HEK293 (cell line): Measurements from ENCODE around the gene AGPAT4.

Experiments used
- CTCF ChIA-PET: fragments of 350-600 bp; formaldehyde crosslinking; extraction: SDS; loops from one replicate; lab custom pipeline; 2021; ENCODE audit warnings: antibody characterized with exemption; lab: Yijun Ruan, JAX
- POLR2A ChIA-PET: fragments of 300-600 bp; formaldehyde crosslinking; extraction: SDS; loops from one replicate; lab custom pipeline; 2020; ENCODE audit warnings: antibody characterized with exemption, inconsistent platforms; lab: Yijun Ruan, JAX
- H3K27ac ChIP-seq: fragments of 200-500 bp; sonication (Bioruptor generic); 2 replicates; pipeline ENCODE4 v1.5.1; 2014; ENCODE audit warnings: low read depth, low read length, control low read depth, inconsistent platforms; ENCODE audit errors: extremely low read depth
- H3K36me3 ChIP-seq, 2 experiments: fragments of 200-500 bp in 1 of 2; sonication (Bioruptor generic) in 1 of 2; 1 replicate in 1 of 2; 2 replicates in 1 of 2; pipeline ENCODE4 v1.5.1; 2014 to 2017; ENCODE audit warnings: inconsistent platforms in 2 of 2, low read length in 2 of 2; ENCODE audit not compliant: control insufficient read depth in 2 of 2, insufficient read depth in 1 of 2
- H3K4me1 ChIP-seq: fragments of 200-500 bp; sonication (Bioruptor generic); 2 replicates; pipeline ENCODE4 v1.5.1; 2014; ENCODE audit warnings: mild to moderate bottlenecking, low read length, inconsistent platforms; ENCODE audit not compliant: control insufficient read depth, insufficient read depth
- H3K4me3 ChIP-seq: 2 replicates; pipeline ENCODE4 v1.5.1; 2011; ENCODE audit warnings: low read depth, mild to moderate bottlenecking, control low read depth, low read length, moderate library complexity
- H3K9me3 ChIP-seq: fragments of 200-500 bp; sonication (Bioruptor generic); 2 replicates; pipeline ENCODE4 v1.5.1; 2014; ENCODE audit warnings: low read depth, low read length, inconsistent platforms; ENCODE audit not compliant: control insufficient read depth, insufficient read depth
- ZBTB1 ChIP-seq: fragments of 450-650 bp; formaldehyde crosslinking; IDR thresholded peaks from 2 replicates; pipeline ENCODE4 v1.5.1; 2016; ENCODE audit warnings: missing biosample characterization, missing genetic modification characterization
- ZFHX2 ChIP-seq: fragments of 450-650 bp; formaldehyde crosslinking; conservative IDR thresholded peaks from 2 replicates; pipeline ENCODE4 v1.5.1; 2016; ENCODE audit warnings: missing biosample characterization, missing genetic modification characterization
- ZNF23 ChIP-seq: fragments of 450-650 bp; formaldehyde crosslinking; IDR thresholded peaks from 2 replicates; pipeline ENCODE4 v1.5.1; 2016; ENCODE audit warnings: missing biosample characterization, missing genetic modification characterization, borderline replicate concordance
- ZNF354C ChIP-seq: fragments of 450-650 bp; formaldehyde crosslinking; IDR thresholded peaks from 2 replicates; pipeline ENCODE4 v1.5.1; 2016; ENCODE audit warnings: missing biosample characterization, missing genetic modification characterization, low read depth, borderline replicate concordance
- ZNF404 ChIP-seq: fragments of 450-650 bp; formaldehyde crosslinking; IDR thresholded peaks from 2 replicates; pipeline ENCODE4 v1.5.1; 2017; ENCODE audit warnings: missing biosample characterization, missing genetic modification characterization
- ZNF624 ChIP-seq: fragments of 450-650 bp; formaldehyde crosslinking; IDR thresholded peaks from 2 replicates; pipeline ENCODE4 v1.5.1; 2017; ENCODE audit warnings: missing biosample characterization, missing genetic modification characterization
- ZNF830 ChIP-seq: fragments of 450-650 bp; IDR thresholded peaks from 2 replicates; pipeline ENCODE4 v1.5.0; 2018; ENCODE audit warnings: missing biosample characterization, missing genetic modification characterization, low read depth, mild to moderate bottlenecking, moderate library complexity
- TF ChIP-seq, protein P1 (sequence below): fragments of 450-650 bp; formaldehyde crosslinking; IDR thresholded peaks from 2 replicates; pipeline ENCODE4 v1.5.1; 2016; ENCODE audit warnings: missing biosample characterization, missing genetic modification characterization
- TF ChIP-seq, protein P2 (sequence below): fragments of 450-650 bp; formaldehyde crosslinking; IDR thresholded peaks from 2 replicates; pipeline ENCODE4 v1.5.1; 2017; ENCODE audit warnings: missing biosample characterization, missing genetic modification characterization
- TF ChIP-seq, protein P3 (sequence below): fragments of 450-650 bp; formaldehyde crosslinking; IDR thresholded peaks from 2 replicates; pipeline ENCODE4 v1.5.0; 2017; ENCODE audit warnings: missing biosample characterization, missing genetic modification characterization, borderline replicate concordance
- TF ChIP-seq, protein P4 (sequence below): fragments of 450-650 bp; formaldehyde crosslinking; IDR thresholded peaks from 2 replicates; pipeline ENCODE4 v1.5.1; 2017; ENCODE audit warnings: missing biosample characterization, missing genetic modification characterization

AGPAT4 gene

DNA sequence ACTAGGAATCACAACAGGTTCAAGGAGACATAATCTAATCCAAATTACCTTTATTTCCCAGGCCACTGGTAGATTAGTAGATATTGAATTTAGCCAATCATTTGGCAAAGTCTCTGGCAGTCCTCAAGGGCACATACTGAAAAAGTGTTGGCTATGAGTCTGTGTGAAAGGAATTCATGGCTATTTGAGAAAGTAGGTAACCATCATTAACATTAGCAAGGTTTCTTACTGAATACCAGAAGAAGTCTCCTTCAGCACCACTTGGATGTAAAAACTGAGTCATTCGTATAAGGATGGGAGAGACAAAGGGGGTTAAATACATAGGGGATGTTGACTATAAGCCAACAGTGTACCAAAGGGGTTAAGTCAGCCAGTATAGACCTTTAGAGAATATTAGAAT lies 36.7 kb downstream of the AGPAT4 start:
- CTCF ChIA-PET: interaction anchor here (0.6 kb wide), 1 partner anchor 704 kb away, joined by 3 read pairs; no protein-coding TSS in a partner anchor
- Histone ChIP-seq H3K4me1 (no peaks in the 10 kb centered on the region), H3K27ac (no peak overlapping the region), H3K4me3 (no peak overlapping the region), H3K9me3 (no peaks in the 10 kb centered on the region), H3K36me3 (peaks cover 0 to 6% of the 10 kb centered on the region in 2 experiments; a peak in 1 of 3 replicates)
- TF ChIP-seq ZNF404 (tag by site-specific recombination): no peak
- no peak for TF ChIP-seq ZNF23 (tag by site-specific recombination)
- POLR2A ChIA-PET: no interaction called here

DNA sequence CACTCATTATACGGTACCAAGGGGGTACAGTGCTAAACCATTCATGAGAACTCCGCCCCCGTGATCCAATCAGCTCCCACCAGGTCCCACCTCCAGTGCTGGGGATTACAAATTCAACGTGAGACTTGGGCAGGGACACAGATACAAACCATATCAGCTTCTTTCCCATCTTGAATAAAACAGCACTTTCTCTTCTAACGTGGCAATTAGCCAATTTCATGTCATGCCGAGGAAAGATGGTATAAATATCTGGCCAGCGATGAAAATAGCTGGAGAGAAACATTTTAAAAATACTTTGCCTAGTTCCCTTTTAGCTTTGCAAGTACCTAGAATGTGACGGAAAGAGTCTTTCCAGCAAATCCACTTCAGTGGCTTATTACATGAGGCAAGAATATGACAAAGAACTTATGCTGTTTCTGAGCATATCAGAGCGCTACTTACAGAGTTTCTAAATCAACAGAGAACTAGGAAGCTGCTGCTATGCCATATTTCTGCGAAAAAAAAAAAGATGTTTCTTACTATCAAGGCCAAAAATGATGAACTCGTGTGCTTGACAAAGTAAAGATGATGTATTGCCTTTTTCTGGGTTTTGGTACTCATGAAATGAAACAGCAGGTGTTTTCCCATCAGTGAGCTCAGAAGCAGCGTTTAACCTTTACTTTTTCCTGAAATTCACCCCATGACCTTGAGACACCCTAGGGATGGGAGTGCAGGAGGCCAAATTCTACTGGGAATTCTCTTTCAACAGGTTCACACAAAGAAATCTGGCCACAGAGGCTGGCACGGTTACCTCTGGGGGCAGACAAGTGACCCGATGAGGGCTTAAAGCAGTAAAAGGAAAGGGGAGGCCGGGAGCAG lies 37.9 kb downstream of the AGPAT4 start:
- Histone ChIP-seq H3K36me3 (peaks cover 0 to 16% of the 10 kb centered on the region in 2 experiments; a peak in 1 of 3 replicates), H3K9me3 (no peaks in the 10 kb centered on the region), H3K4me3 (no peak overlapping the region), H3K27ac (no peak overlapping the region)
- TF ChIP-seq, protein P1, sequence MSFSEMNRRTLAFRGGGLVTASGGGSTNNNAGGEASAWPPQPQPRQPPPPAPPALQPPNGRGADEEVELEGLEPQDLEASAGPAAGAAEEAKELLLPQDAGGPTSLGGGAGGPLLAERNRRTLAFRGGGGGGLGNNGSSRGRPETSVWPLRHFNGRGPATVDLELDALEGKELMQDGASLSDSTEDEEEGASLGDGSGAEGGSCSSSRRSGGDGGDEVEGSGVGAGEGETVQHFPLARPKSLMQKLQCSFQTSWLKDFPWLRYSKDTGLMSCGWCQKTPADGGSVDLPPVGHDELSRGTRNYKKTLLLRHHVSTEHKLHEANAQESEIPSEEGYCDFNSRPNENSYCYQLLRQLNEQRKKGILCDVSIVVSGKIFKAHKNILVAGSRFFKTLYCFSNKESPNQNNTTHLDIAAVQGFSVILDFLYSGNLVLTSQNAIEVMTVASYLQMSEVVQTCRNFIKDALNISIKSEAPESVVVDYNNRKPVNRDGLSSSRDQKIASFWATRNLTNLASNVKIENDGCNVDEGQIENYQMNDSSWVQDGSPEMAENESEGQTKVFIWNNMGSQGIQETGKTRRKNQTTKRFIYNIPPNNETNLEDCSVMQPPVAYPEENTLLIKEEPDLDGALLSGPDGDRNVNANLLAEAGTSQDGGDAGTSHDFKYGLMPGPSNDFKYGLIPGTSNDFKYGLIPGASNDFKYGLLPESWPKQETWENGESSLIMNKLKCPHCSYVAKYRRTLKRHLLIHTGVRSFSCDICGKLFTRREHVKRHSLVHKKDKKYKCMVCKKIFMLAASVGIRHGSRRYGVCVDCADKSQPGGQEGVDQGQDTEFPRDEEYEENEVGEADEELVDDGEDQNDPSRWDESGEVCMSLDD (tag by site-specific recombination): no peak
- TF ChIP-seq ZNF624 (no peak), ZNF354C (tag by site-specific recombination) (no peak), ZBTB1 (no peak), ZNF830 (no peak), ZFHX2 (tag by site-specific recombination) (no peak)
- TF ChIP-seq, protein P2, sequence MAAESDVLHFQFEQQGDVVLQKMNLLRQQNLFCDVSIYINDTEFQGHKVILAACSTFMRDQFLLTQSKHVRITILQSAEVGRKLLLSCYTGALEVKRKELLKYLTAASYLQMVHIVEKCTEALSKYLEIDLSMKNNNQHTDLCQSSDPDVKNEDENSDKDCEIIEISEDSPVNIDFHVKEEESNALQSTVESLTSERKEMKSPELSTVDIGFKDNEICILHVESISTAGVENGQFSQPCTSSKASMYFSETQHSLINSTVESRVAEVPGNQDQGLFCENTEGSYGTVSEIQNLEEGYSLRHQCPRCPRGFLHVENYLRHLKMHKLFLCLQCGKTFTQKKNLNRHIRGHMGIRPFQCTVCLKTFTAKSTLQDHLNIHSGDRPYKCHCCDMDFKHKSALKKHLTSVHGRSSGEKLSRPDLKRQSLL: no peak
- TF ChIP-seq, protein P3, sequence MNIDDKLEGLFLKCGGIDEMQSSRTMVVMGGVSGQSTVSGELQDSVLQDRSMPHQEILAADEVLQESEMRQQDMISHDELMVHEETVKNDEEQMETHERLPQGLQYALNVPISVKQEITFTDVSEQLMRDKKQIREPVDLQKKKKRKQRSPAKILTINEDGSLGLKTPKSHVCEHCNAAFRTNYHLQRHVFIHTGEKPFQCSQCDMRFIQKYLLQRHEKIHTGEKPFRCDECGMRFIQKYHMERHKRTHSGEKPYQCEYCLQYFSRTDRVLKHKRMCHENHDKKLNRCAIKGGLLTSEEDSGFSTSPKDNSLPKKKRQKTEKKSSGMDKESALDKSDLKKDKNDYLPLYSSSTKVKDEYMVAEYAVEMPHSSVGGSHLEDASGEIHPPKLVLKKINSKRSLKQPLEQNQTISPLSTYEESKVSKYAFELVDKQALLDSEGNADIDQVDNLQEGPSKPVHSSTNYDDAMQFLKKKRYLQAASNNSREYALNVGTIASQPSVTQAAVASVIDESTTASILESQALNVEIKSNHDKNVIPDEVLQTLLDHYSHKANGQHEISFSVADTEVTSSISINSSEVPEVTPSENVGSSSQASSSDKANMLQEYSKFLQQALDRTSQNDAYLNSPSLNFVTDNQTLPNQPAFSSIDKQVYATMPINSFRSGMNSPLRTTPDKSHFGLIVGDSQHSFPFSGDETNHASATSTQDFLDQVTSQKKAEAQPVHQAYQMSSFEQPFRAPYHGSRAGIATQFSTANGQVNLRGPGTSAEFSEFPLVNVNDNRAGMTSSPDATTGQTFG (tag by site-specific recombination): no peak
- TF ChIP-seq, protein P4, sequence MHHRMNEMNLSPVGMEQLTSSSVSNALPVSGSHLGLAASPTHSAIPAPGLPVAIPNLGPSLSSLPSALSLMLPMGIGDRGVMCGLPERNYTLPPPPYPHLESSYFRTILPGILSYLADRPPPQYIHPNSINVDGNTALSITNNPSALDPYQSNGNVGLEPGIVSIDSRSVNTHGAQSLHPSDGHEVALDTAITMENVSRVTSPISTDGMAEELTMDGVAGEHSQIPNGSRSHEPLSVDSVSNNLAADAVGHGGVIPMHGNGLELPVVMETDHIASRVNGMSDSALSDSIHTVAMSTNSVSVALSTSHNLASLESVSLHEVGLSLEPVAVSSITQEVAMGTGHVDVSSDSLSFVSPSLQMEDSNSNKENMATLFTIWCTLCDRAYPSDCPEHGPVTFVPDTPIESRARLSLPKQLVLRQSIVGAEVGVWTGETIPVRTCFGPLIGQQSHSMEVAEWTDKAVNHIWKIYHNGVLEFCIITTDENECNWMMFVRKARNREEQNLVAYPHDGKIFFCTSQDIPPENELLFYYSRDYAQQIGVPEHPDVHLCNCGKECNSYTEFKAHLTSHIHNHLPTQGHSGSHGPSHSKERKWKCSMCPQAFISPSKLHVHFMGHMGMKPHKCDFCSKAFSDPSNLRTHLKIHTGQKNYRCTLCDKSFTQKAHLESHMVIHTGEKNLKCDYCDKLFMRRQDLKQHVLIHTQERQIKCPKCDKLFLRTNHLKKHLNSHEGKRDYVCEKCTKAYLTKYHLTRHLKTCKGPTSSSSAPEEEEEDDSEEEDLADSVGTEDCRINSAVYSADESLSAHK: no peak
- TF ChIP-seq, all 188 proteins: peak for 0
- POLR2A ChIA-PET: no interaction called here
- no peaks in the 10 kb centered on the region for H3K4me1 ChIP-seq
- CTCF ChIA-PET: interaction anchor here (0.6 to 0.8 kb wide), 3 partner anchors 138 to 703 kb away, joined by 3 to 4 read pairs (median 3); no protein-coding TSS in a partner anchor
